Myocyte (in vitro differentiated cells): Measurements from ENCODE around the gene NOXA1. TPM values are rescaled to one million over a fixed set of nuclear protein-coding genes. Genes with fewer than 3 reads are reported as not detected.
"Not testable (repeated sequence)": the region's sequence is repeated elsewhere in the genome, so short reads cannot be mapped to it uniquely, and the experiment has no call there.

ENCODE experiments used
- DNase-seq: peaks from one replicate; pipeline ENCODE4 v3.0.0-alpha.2; 2012; ENCODE audit warnings: low read depth
- total RNA-seq: library from RNA; depleted of rRNA; stranded (reverse); fragments of >200 nt; gene quantifications from 2 replicates; pipeline ENCODE4 v1.2.3, GENCODE V29; 2014

The NOXA1 gene
- total RNA-seq, 1 donor from 2014 or later, result 1.2 TPM

GRCh38 chr9:137462986-137463930 is 40.1 kb downstream of the NOXA1 start:
- DNase-seq, result no peak

- DNase-seq, result no peak
Observed at GRCh38 chr9:137463931-137464290, 40.7 kb downstream of the NOXA1 start.

DNA sequence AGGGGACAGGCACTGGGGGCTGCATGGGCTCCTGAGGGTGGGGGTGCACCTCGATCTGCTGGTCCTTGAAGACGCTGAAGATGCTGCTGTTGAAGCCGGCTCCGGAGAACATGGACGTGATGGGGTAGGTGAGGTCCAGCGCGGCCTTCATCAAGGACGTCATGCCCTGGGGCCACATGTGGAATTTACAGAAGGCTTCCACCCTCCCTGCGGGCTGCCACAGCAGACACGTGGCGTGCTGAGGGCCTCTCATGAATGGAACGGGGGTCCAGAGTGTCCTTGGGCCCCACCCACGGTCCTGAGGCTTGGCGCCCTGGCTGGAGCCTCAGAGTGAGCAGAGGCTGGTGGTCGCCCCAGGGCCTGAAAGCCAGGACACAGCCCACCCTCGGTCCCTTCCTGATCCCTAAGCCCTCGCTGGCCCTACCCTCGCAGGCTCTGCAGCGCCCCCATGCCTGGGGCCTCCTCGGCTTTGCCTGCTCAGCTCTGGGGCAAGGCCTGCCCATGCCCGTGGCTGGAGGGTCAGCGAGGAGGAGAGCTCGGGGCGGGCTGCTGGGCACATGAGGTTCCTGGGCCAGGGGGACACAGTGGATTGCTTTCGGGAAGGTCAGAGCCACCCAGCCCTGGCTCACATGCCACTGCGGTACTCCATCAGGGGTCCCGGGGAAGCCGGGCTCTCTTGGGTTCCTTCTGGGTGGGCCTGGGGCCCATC is 41.3 kb downstream of the NOXA1 start:
- DNase-seq, result no peak

- DNase-seq, result no peak
Observed at GRCh38 chr9:137465000-137465719, 42.0 kb downstream of the NOXA1 start.

GRCh38 chr9:137465720-137466388 is 42.7 kb downstream of the NOXA1 start:
- DNase-seq, result no peak

DNA sequence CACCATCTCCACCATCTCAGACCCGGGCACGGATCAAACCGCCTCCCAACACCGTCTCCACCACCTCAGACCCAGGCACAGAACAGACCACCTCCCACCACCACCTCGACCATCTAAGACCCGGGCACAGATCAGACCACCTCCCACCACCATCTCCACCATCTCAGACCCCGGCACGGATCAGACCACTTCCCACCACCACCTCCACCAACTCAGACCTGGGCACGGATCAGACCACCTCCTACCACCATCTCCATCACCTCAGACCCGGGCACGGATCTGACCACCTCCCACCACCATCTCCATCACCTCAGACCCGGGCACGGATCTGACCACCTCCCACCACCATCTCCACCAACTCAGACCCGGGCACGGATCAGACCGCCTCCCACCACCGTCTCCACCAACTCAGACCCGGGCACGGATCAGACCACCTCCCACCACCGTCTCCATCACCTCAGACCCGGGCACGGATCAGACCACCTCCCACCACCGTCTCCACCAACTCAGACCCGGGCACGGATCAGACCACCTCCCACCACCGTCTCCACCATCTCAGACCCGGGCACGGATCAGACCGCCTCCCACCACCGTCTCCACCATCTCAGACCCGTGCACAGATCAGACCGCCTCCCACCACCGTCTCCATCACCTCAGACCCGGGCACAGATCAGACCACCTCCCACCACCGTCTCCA is 43.3 kb downstream of the NOXA1 start:
- not testable (repeated sequence) for DNase-seq

- no peak for DNase-seq
Observed at GRCh38 chr9:137467161-137467581, 44.0 kb downstream of the NOXA1 start.

DNA sequence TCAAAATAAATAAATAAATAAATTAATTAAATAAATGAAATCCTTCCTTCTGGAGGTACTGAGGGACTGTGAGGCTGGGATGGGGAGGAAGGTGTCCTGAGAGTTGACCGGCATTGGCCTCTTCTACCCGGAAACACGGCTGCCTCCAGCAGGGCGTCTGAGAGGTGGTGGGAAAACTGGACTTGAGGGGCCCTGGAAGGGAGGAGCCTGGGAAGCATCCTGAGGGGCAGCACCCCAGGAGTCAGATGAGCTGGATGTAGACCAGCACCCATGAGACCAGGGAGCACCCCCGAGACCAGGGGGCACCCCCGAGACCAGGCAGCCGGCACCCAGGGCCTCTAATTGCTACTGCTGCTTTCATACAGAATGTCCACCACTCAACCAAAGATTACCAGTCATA is 44.7 kb downstream of the NOXA1 start:
- DNase-seq, result no peak

DNA sequence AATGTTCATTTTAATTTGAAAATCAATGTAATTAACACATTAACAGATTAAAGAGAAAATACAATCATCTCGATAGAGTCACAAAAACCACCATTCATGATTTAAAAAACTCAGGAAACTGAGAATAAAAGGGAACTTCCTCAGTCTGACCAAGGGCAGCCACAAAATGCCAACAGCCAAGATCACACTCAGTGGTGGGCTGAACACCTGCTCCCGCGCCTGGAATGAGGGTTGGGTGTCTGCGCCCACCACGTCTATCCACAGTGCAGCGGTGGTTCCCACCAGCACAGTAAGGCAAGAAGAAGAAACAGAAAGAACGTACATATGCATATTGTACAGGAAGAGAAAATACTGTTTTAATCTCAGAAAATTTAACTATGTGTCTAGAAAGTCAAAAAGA is 47.6 kb downstream of the NOXA1 start:
- DNase-seq, result peak; percentile 57

- no peak for DNase-seq
Observed at GRCh38 chr9:137474271-137474670, 51.1 kb downstream of the NOXA1 start.

DNA sequence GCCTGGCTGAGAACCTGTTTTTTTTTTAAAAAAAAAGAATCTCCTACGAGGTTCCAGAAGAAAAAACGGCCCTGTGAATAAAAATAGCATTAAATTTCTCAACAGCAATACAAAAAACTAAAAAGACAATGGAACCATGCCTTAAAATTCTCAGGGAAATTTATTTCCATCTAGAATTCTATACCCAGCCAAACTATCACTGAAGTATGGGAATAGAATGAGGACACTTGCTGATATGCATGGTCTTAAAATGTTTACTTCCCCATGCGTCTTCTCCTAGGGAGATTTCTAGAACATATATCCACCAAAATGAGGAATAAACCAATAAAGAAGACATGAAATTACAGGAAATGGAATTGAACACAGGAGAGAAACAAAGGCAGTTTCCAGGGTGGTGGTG is 52.5 kb downstream of the NOXA1 start:
- no peak for DNase-seq

- no peak for DNase-seq
Observed at GRCh38 chr9:137476856-137477255, 53.7 kb downstream of the NOXA1 start.

- DNase-seq, result no peak
Observed at GRCh38 chr9:137477778-137478612, 54.8 kb downstream of the NOXA1 start.

DNA sequence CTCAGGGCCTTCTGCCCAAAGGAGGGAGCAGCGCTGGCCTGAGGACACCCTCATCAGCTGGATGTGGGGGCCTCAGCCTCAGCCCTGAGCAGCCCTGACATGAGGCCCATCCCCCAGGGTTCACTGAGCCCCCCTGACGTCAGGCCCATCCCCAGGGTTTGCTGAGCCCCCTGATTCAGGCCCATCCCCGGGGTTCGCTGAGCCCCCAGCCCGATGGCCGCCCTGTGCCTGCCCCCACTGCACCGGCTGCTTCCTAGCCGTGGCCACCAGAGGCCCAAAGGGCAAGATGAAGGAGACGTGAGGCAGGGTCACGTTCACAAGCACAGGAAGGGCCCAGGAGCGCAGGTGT is 55.4 kb downstream of the NOXA1 start:
- DNase-seq, result no peak

DNA sequence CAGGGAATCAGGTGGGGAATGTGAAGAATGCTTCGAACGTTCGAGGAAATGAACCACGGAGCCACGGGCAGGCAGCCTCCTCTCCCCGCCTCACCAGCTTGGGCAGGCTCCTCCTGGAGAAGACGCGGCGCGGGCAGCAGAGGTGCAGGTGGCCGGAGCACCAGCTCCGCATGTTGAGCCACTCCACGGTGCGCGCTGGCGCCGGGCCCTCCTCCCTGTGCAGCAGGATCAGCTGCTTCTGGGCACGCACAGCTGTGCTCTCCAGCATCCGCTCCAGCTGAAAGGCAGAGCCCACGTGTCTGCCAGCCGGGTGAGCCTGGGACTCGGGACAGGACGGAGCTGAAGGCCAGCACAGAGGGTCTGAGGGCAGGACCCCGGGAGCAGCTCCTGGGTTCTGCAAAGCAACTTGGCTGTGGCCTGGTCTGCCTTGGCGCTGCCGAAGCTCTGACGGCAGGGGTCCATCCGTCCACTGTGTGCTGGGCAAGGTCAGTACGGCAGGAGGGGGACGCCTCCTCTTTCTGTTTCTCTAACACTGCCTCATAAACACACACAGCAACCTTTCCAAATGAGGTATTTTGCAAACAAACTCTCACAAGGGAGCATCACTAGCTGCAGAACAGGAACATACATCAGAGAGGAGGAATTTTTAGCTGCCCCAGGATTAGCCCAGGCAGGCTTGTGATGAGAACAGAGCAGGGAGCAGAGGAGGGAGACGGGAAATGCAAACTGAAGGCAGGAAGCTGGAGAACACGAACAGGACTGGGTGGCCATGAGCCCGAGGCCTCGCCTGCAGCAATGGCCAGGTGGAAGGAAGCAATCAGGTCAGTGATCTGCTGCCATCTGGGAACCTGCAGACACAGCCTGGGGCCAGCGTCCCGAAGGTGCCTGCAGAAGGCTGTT is 56.0 kb downstream of the NOXA1 start:
- DNase-seq, result peak; percentile 83

DNA sequence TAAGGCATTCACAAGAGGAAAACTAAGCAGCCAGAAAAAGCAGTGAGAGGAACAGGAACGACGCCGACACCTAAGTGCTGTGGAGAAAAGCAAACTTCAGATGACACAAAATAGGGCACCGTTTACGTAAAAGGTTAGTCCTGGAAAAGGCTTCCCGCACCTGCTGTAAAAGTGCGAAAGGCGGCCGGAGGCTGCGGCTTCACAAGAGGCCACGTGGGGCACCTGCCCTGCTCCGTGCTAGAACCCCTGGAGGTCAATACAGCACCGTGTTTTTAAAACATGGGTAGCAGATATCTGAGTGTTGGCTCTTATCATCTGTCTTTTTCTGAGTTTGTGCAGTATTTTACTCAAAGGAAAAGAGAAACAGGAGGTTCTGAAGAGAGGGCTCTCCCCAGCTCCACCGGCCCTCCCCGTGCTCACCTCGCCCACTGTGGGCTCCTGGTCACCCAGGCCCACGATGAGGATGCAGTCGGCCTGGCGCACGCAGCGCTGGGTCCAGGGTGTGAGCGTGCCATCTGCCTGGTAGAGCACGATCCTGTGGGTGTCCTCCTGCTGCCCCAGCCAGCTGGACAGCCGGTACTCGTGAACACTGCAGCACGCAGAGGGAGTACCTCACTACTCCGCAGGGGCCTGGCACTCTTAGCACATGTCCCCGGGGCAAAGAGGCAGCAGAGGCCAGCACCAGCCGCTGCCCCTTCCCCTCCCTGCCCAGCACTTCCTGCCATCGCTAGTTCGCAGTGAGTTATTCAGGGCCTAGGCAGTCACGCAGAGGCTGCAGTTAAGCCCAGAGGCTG is 56.9 kb downstream of the NOXA1 start:
- no peak for DNase-seq

- DNase-seq, result no peak
Observed at GRCh38 chr9:137480686-137481683, 57.8 kb downstream of the NOXA1 start.
